HG02623 (cell line): Measurements from ENCODE around the gene CDK18.

Experiments used
- ATAC-seq: cut with Tn5 transposase; IDR thresholded peaks from one replicate; pipeline ENCODE4 v1.9.1; 2021; ENCODE audit warnings: moderate library complexity; ENCODE audit not compliant: unreplicated experiment

CDK18 gene

DNA sequence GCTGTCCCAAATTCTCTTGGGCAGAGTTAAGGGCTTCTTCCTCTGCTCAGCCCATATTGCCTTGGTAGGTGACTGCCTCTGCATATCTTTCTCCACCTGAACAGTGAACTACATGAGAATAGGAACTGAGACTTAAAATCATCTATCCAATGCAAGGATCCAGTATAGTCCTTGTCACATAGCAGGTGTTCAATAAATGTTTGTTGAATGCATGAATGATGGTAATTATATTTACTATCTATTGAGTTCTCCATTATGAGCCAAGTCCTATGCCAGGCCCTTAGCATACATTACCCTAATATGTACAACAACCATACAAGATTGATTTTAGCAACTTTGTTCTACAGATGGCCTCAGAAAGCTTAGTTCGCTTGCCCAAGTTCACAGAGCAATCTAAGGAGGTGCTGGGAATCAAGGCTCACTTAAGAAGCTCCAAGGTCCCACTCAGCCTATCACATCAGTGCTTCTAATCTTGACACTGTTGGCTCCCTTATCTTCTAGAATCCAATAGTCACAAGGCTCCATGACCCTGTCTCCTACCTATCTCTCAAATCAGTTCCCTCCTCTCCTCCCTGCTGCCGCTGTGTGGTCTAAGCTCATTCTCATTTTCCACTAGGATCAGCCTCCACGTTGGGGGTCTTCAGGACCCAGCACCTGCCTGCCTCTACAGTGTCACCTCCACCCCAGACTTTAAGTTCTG, 2.2 kb upstream of the CDK18 start:
- no peak for ATAC-seq

DNA sequence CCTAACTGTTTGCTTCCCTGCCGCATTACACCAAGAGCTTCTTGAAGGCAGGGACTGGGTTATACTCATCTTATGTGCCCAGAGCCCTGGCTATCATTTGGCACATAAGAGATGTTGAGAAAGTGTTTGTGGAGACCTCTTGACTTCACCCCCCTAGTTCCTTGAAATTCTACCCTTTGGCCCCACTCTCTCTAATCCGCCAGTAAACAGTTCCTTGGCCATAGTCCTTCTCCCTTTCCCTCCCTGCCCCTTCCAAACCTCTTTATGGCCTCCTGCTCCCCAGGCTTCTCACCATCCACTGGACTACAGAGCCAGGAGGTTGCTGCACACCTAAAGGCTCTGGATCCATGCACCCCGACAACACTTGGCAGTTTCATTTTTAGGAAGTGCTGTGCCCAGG, 1.5 kb upstream of the CDK18 start:
- ATAC-seq = no peak

DNA sequence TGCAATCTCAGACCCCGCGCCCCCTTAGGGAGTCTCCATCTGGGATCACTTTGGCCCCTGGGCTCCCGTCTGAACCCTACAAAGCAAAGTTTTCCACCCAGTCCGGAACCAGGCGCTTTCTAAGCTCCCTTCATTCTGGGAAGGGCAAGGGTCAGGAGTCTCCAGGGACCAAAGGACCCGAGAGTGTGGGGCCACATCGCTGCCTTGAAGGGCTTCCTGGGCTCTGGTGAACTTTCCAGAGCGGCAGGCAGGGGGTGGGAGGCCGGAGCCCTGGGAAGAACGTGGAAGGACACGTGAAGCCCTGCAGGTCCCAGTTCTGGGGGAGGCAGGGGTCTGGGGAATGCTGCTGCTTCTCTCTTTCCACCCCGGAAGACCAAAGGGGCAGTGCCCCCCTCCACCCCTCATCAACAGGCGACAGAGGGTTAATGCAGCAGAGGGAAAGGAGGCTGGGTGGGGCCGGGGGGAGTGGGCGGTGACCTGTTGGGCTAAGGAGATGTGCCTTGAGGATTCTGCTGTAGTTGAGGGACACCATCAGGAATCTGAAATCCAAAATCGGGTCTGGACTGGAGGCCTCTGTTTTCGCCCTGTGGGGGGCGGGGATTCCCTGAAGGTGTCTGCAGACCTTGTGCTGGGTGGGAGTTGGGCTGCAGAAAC, 734 bp downstream of the CDK18 start:
- no peak for ATAC-seq

DNA sequence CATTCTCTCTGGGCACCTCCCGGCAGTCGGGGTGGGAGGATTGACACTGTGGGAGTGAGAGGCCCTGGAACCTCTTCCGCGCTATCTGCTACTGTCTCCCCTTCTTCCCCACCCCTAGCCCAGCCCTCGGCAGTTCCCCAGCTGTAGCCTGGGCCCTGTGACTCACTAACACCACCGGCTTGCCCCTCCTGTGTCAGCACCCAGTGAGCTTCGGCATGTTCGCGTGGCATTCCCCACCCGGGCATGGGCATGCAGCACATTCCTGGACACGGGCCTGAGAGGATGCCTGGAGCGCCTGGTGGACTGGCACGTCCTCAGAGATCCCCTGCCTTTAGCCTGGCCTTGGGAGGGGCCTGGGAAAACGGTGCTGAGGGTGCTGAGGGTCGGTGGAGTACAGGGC, 1.3 kb downstream of the CDK18 start:
- ATAC-seq = no peak

DNA sequence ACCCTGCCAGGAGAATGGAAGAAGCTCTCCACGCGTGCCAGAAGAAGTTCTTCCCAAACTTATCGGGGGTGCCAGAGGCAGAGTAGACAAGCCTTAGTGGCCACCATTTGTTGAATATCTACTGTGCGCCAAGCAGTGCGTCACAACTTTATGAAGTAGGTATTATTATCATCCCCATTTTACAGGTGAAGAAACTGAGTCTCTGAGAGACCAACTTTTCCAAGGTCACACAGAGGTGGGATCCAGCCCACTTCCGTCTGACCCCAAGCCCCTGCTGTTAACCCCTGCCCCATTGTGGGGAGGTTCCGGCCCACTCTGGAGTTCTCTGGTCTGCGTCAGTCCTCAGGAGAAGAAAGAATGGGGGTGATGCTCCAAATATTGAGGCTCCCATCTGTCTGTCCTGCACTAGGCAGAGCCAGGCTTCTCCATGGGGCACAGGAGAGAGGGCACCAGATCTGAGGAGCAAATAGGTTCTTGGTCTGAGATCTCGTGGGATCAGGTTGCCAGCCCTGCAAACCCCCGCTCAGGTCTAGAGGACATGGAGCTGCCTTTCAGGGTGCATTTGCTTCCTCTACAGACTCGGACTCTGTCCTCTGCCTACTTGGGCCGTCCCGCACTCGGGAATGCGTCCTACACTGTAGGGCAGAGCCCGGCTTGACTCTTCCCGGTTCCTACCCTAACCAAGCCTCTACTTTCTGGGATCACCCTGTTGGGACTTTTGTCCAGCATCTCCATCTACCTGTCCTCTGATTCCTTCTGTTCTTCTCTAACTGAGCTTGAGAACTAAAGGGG, 2.1 kb downstream of the CDK18 start:
- no peak for ATAC-seq

DNA sequence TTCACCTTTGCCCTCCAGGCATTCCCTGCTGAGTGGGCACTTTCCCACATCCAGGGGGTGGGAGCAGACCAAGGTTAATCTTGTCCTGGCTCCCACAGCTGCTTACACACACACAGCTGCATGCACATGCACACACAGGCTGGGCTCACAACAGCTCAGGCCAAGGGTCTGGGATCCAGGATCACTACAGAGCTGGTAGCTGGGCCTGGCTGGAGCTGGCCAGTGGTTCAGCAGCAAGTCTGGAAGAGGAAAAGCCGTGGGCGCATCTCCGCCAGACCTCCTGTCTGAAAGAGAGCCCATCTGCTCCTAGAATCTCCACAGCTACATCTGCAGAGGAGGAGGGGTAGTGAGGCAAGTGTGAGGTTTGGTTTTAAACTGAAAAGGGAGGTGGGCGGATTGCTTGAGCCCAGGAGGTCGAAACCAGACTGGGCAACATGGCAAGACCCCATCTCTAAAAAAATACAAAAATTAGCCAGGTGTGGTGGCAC, 3.8 kb downstream of the CDK18 start:
- no peak for ATAC-seq

DNA sequence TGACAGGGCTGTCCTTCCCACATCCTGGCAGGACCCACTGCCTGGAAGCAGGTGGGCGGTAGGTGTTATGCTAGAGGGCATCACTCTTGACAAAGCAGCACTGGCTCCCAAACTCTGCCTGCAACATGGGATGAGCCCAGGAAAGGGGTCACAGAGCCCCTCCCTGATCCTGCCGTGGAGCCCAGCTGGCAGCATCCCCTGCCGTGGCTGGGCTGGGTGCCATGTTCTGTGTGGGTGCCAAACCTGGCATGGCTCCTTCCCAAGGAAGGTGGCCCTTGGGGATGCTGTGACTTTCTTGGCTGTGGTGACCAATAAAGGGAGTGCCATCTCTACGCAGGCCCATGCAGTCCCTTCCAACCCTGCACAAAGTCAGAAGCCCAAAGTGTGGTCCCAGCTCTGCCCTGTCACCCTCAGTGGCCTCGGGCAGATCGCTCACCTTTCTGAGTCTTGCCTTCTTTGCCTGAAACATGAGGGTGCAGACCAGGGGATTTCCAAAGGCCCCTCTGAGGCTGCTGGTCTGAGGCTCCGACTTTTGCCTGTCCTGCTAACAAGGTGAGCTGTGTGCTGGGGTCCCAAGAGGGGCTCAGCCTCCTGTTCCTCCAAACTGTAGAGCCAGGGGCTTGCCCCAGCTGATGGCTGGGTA, 6.0 kb downstream of the CDK18 start:
- no peak for ATAC-seq

DNA sequence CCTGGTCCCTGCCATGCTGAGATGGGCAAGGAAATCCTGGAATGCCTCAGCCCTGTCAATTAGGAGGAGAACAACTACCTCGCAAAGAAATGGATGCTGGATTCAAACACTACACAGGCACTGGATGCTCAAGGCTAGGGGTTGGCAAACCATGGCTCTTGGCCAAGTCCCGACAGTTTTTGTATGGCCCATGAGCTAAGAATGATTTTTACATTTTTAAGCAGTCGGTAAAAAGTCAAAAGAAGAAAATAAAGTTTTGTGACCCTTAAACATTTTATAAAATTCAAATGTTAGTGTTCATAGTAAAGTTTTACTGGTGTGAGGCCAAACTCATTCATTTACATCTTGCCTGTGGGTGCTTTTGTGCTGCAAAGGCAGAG, 6.5 kb downstream of the CDK18 start:
- ATAC-seq = no peak

DNA sequence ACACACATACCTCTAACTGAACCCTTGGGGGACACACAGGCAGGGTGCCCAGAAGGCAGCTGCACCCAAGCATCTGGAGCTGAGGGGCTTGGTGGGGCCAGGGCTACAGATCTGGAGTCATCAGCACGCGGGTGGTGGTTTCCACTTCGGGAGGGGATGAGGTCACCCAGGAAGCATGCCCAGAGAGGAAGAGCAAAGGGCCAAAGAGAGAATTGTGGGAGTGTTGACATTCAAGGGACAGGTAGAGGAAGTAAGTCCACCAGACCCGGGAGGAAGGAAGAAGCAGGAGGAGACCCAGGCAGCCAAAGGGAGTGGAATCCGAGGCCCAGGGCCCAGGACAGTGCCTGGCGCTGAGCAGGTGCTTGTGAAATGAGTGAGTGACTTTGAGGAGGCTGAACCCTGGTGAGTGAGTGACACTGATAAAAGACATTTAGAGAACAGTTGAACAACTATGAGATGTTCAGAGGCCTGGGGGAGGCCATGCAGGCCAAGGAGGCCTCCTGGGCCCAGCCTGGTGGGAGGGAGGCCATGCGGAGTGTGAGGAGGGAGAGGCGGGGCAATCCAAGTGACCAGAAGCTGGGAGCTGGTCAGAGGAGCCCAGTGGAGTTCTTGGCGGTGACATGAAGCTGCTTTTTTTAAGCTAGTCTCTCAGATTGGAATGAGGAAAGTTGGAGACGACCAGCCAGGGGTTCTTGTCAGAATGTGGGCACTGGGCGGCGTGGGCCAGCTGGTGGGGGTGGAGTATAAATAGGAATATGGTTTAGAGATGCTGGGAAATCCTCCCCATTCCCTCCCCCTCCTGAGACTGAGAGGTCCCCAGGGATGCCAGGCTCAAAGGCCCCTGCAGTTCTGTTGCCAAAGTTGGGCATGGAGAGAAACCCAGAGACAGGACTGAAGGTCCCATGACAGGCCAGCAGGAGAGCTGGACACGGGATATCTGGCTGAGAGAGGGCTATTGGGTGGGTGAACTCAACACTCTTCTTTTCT, 7.9 kb downstream of the CDK18 start:
- ATAC-seq = no peak

DNA sequence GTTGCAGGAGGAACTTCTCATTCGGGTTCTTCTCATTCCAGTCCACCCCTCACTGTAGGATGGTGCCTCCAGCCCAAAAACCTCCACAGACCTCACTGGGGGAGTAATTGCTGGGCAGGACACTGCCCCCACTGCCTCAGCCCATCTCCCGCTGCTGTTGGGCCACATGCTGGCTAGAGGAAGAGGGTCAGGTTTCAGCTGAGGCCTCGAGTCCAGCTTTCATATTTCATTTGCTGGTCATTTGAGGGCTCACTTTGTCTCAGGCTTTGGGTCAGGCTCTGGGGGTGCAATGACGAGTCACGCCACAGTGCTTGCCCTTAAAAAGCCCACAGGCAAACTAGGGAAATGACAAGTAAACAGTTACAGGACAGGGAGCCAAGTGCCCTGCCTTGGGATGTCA, 9.3 kb downstream of the CDK18 start:
- ATAC-seq = no peak

DNA sequence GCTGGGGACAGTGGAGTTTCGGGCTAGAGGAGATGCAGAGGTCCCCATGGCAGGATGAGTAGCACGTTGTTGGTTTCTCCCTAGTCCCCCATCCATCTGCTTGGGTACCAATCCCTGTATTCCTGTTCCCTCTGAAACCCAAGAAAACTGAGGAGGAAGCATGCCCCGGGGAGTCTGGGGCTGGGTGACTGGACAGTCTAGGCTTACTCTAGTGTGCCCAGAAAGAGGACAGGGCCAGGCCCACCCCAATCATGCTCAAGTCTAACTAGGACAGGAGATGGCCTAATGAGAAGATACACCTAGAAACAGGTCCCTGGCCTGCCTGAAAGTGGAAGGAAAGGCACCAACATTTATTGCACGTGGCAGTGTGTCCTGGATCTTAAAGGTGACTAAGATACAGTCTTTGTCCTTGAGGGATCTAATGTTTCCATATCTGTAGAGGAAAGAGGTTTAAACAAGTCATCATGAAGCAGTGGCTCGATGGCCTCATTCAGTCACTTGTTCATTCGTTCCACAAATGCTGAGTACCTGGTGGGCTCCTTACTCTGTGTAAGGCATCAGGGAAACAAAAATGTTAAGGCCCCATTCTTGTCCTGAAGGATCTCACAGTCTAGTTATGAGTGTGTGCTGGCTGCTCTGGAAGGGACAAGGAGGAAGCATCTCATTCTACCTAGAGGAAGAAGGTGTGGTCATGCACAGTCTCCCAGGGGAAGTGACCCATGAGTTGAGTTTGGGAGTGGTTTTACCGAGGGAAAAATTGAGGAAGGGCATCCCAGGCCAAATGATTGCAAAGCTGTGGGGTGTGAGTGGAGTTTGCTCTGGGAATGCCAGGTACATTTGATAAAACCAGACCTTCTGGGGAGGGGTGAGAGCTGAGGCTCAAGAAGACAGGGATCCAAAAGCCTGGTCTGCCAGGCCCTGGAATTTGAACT, 10.0 kb downstream of the CDK18 start:
- no peak for ATAC-seq

DNA sequence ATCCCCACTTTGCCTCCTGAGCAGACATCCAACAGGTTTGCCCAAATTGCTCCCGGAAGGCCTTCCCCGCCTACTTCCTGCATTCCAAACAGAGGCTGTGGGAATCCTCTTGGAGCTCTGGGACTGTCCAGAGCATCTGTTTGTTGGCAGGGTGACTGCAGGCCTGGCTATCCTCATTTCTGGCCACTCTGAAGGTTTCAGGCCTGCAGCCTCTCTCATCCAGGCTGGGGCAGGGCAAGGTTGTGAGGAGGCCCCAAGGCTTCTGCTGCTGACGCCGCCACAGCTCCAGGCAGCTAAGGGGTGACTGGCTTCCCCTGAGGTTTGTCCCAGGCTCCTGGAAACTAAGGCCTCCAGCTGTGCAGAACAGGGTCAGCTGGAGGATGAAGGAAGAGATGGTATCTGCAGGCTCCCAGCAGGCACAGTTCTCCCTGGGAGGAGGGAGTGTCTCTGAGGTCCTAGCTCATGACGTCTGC, 11.3 kb downstream of the CDK18 start:
- ATAC-seq = no peak

DNA sequence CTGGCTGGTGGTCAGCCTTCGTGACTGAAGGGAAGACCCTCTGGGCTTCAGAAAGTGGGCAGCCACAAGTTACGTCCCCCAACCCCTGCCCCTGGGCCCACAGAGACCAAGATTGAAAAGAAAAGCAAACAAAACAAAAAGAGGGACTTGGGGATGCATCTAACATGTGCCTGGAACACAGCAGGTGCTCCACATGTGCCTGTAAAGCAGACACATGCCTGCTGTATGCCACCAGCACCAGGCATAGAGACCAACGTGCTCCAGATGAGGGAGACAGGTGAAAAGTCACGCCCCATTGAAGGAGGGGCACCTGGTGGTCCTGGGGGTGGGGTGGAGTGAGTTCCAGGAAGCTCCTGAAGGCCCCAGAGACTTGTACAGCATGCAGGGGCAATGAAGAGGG, 11.9 kb downstream of the CDK18 start:
- ATAC-seq = no peak

DNA sequence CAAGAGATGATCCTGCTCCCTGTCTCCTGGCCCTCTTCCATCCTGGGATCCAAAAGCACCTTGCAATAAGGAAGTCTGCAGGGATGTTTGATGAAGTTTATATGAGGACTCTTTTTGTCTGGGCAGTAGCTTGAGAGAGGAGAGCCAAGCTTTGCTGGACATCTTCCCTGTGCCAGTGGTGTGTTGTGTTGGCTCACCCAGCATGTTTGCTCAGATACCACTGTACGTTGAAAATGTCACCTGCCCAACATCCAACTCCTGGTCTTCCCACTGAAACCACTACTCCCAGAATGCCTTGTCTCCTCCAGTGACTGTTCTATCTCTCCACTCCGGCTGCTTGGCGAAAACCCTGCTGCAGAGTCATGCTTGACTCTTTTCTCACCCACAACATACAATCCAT, 12.8 kb downstream of the CDK18 start:
- no peak for ATAC-seq

DNA sequence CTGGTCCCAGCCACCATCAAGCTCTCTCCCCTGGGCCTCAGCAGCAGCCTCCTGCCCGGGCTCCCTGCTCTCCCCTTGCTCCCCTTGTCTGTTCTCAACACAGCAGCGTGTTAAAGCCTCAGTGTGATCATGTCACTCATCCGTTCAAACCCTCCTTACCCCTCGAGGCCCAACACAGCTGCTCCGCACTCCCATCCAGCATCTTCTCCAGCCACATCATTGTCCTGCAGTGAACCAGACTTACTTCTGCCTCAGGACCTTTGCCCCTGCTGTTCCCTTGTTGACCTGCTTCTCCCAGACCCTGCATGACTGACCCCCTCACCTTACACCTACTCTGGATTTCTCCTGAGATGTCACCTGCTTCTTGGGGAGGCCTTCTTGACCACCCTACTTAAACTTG, 13.3 kb downstream of the CDK18 start:
- ATAC-seq = no peak

DNA sequence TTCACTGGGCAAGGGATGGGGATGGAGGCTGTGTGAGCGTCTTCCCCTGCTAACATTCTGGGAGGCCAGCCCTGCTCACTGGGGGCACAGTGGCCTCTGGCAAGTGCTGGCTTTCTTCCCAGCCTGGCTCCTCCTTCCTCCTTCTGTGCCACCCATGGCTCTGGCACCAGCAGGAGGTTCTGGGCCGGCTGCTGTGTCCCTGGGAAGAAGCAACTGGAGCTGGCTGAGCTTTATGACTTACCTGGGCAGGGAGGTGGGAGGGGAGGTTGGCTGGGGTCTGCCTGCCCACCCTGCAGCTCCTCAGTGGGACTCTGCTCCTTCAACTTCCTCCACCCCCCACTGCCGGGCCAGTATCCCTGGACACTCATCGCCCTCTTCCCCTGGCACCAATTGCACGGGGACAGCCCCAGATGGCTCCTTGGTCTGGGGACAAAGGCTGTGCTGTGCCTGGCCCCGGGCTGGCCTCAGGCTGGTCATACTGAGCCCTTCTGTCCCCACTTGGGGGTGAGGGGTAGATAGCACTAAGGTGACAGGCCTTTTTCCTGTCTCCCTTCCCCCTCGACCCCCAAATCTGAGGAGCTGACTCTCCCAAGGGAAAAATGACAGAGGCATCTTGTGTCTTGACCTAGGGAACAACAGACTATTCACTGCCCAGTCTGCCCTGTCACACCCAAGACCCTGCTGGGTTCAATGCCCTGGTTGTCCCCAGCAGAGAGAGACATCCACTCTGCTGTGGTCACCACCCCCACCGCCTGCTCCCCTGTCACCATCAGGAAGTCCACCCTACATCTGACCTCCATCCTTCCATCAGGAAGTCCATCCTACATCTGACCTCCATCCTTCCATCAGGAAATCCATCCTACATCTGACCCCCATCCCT, 14.4 kb downstream of the CDK18 start:
- ATAC-seq = no peak

DNA sequence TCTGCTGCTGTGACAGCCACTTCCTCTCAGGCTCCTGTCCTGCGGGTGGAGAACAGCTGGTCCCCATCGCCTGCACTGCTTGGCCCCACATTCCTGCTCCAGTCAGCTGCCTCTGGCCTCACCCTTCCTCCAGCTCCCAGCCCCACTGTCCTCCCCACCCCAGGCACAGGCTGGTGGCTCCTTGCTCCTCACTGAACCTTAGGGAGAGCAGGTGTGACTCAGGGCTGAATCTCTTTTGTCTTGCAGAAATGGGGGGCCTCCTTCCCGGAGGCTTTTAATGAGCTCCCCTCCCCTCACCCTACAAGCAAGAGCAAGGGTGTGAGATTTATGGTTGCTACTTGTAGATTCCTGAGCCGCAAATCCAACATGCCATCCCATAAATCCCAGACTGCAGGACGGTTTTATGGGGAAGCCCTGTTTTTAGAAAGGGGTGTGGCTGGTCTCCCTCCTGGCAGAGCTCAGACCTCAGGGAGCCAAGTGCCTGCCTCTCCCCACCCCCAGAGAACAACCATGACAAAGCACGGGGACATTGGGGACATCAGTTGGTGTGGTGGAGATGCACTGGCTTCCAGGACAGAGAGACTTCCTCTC, 15.2 kb downstream of the CDK18 start:
- no peak for ATAC-seq

DNA sequence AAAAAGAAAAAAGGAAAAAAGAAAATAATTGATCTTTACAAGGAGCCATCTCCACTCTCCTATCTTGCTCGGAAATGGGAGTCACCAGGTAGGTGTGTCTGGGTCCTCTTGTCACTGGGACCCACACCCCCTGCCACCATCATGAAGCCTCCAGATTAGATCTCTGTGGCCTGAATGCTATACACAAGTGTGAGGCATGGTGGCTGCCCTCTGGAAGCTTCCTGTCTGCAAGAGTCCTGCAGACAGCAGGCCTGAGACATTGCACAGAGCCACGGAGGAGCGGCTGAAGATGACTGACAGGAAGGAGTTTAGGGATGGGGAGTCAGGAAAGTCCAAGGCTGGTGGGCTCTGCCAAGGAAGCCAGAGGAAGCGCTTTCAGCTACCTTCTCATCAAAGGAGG, 16.2 kb downstream of the CDK18 start:
- no peak for ATAC-seq
